Gastrocnemius medialis (tissue), 4 donors: ENCODE results near the gene BANF1. TPM values are rescaled to one million over a fixed set of nuclear protein-coding genes. Genes with fewer than 3 reads are reported as not detected.
A peak's percentile ranks its signal among the peaks of the same experiment; 100 is the strongest.
"Not testable (repeated sequence)": the region's sequence is repeated elsewhere in the genome, so short reads cannot be mapped to it uniquely, and the experiment has no call there.

Experiments
- ATAC-seq, 2 donors: fragments of 150-250 bp; one replicate each; pipeline ENCODE4 v1.9.1; 2016
- DNase-seq, 2 donors: peaks; one replicate each; pipeline ENCODE4 v3.0.0-alpha.2; 2019
- H3K27ac ChIP-seq, 4 donors: fragments of 200-600 bp; sonication (generic); 1 replicate in 1 of 4; 2 replicates in 3 of 4; pipeline ENCODE4 v1.5.1; 2016 to 2018; ENCODE audit warnings: mild to moderate bottlenecking in 2 of 4, moderate library complexity in 1 of 4
- H3K27me3 ChIP-seq, 3 donors: fragments of 200-600 bp; sonication (generic) in 2 of 3; 1 replicate in 1 of 3; 2 replicates in 2 of 3; pipeline versions ENCODE4 v1.5.1 to v1.6.0; 2016 to 2019; ENCODE audit warnings: mild to moderate bottlenecking in 1 of 3, moderate library complexity in 1 of 3
- H3K36me3 ChIP-seq, 2 donors: fragments of 200-600 bp; sonication (generic) in 1 of 2; one replicate each; pipeline ENCODE4 v1.5.1; 2017 to 2018
- H3K4me1 ChIP-seq, 2 donors: fragments of 200-600 bp; sonication (generic) in 1 of 2; one replicate each; pipeline ENCODE4 v1.5.1; 2016 to 2017; ENCODE audit warnings: mild to moderate bottlenecking in 2 of 2
- H3K4me3 ChIP-seq, 4 donors: fragments of 200-600 bp; sonication (generic) in 3 of 4; 1 replicate in 1 of 4; 2 replicates in 3 of 4; pipeline ENCODE4 v1.5.1; 2016 to 2019; ENCODE audit warnings: mild to moderate bottlenecking in 2 of 4
- H3K9me3 ChIP-seq, 3 donors: fragments of 200-600 bp; sonication (generic) in 2 of 3; 1 replicate in 1 of 3; 2 replicates in 2 of 3; pipeline ENCODE4 v1.5.1; 2016 to 2019
- CTCF ChIP-seq, 5 experiments: fragments of 450-650 bp in 3 of 5; fragments of 200-600 bp in 2 of 5; sonication (generic) in 2 of 5; IDR thresholded peaks in 4 of 5; conservative IDR thresholded peaks in 1 of 5; 1 replicate in 4 of 5; 2 replicates in 1 of 5; pipeline ENCODE4 v1.5.1; 2016 to 2019; ENCODE audit warnings: antibody characterized with exemption in 5 of 5, mild to moderate bottlenecking in 3 of 5, moderate library complexity in 3 of 5
- POLR2A ChIP-seq, 2 donors: fragments of 450-650 bp; IDR thresholded peaks; one replicate each; pipeline ENCODE4 v1.6.1; 2017; ENCODE audit warnings: antibody characterized with exemption in 2 of 2, mild to moderate bottlenecking in 2 of 2, moderate library complexity in 2 of 2
- in situ Hi-C, 4 donors: fragments of 200-750 bp; cut with MboI; loops; one replicate each; pipeline versions ENCODE4 v1.15.0 to v1.8.0; 2017; ENCODE audit warnings: low sequenced_read_pairs in 4 of 4
- intact Hi-C: fragments of 100-400 bp; cut with DNase I; formaldehyde crosslinking; loops from one replicate; pipeline ENCODE4 v1.15.1; 2023; ENCODE audit warnings: low total_unique reads
- total RNA-seq, 4 donors: library from RNA; depleted of rRNA; stranded (reverse); fragments of >200 nt; gene quantifications; one replicate each; pipeline versions ENCODE4 v1.1.0 to v1.2.3, GENCODE V29; 2016

BANF1 gene
- total RNA-seq, 4 donors from 2014 or later, result 57.4 to 126 (median 72.1) TPM

GRCh38 chr11:66007201-66007634 is 4.9 kb downstream of the BANF1 start:
- TF ChIP-seq CTCF (IDR thresholded peaks at IDR 0.05 in 4 of 5, conservative IDR thresholded peaks at IDR 0.05 in 1 of 5), result no peak
- no peak for TF ChIP-seq POLR2A (IDR thresholded peaks at IDR 0.05)
- peak overlapping the region; percentile 5 to 97 (median 47) for H3K27ac ChIP-seq
- H3K9me3 ChIP-seq, result no peaks in the 10 kb centered on the region
- H3K36me3 ChIP-seq, result peaks cover 2 to 24% of the 10 kb centered on the region in 2 donors
- H3K4me3 ChIP-seq, result no peak overlapping the region
- DNase-seq (no peak), ATAC-seq (no peak)
- in situ Hi-C loops (no loop called here), intact Hi-C loops (no loop called here)
- H3K27me3 ChIP-seq, result peaks cover 3 to 9% (median 8%) of the 10 kb centered on the region in 3 donors
- H3K4me1 ChIP-seq, result peaks cover 15 to 34% of the 10 kb centered on the region in 2 donors

- TF ChIP-seq CTCF (IDR thresholded peaks at IDR 0.05 in 4 of 5, conservative IDR thresholded peaks at IDR 0.05 in 1 of 5) (no peak), POLR2A (IDR thresholded peaks at IDR 0.05) (no peak)
- intact Hi-C loops (no loop called here), in situ Hi-C loops (no loop called here)
These were observed 5.8 kb downstream of the BANF1 start for GRCh38 chr11:66008095-66008467.

GRCh38 chr11:66008468-66009101 is 6.3 kb downstream of the BANF1 start:
- Histone ChIP-seq H3K9me3 (no peaks in the 10 kb centered on the region), H3K36me3 (peaks cover 2 to 22% of the 10 kb centered on the region in 2 donors), H3K27me3 (peaks cover 12 to 18% (median 17%) of the 10 kb centered on the region in 3 donors), H3K4me3 (no peak overlapping the region), H3K4me1 (peaks cover 8 to 27% of the 10 kb centered on the region in 2 donors), H3K27ac (no peak overlapping the region)
- no peak for ATAC-seq
- DNase-seq, result no peak
- in situ Hi-C loops, result no loop called here
- no peak for TF ChIP-seq CTCF (IDR thresholded peaks at IDR 0.05 in 4 of 5, conservative IDR thresholded peaks at IDR 0.05 in 1 of 5)
- no peak for TF ChIP-seq POLR2A (IDR thresholded peaks at IDR 0.05)
- intact Hi-C loops, result no loop called here

More at GRCh38 chr11:66008095-66008467, 5.8 kb downstream of the BANF1 start:
- H3K27me3 ChIP-seq, result peaks cover 8 to 15% (median 15%) of the 10 kb centered on the region in 3 donors
- H3K36me3 ChIP-seq, result peaks cover 2 to 24% of the 10 kb centered on the region in 2 donors
- H3K4me3 ChIP-seq, result no peak overlapping the region
- ATAC-seq (no peak), DNase-seq (no peak)
- no peaks in the 10 kb centered on the region for H3K9me3 ChIP-seq
- H3K27ac ChIP-seq, result no peak overlapping the region
- peaks cover 13 to 32% of the 10 kb centered on the region in 2 donors for H3K4me1 ChIP-seq

DNA sequence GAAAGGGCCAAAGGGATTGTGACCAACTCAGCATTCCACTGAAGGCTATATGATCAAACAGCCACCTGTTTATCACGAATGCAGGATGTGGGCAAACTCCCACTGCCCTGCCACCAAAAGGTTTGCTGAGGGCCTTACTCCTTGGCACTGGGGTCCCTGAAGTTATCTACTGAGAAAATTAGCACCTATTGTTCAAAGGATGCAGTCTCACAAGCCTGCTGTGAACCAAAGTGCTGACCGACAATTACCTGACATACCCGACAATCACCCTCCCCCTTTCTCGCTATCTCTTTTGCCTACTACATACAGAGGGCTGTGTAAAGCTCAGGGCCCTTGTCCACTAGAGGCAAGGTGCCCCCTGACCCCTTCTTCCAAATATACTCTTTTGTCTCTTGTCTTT is 7.7 kb downstream of the BANF1 start:
- H3K27me3 ChIP-seq, result peaks cover 12 to 18% (median 17%) of the 10 kb centered on the region in 3 donors
- intact Hi-C loops, ATAC-seq, DNase-seq, H3K27ac ChIP-seq, H3K9me3 ChIP-seq, H3K36me3 ChIP-seq, H3K4me3 ChIP-seq, in situ Hi-C loops: not testable (repeated sequence)
- peaks cover 0 to 17% of the 10 kb centered on the region in 2 donors for H3K4me1 ChIP-seq

DNA sequence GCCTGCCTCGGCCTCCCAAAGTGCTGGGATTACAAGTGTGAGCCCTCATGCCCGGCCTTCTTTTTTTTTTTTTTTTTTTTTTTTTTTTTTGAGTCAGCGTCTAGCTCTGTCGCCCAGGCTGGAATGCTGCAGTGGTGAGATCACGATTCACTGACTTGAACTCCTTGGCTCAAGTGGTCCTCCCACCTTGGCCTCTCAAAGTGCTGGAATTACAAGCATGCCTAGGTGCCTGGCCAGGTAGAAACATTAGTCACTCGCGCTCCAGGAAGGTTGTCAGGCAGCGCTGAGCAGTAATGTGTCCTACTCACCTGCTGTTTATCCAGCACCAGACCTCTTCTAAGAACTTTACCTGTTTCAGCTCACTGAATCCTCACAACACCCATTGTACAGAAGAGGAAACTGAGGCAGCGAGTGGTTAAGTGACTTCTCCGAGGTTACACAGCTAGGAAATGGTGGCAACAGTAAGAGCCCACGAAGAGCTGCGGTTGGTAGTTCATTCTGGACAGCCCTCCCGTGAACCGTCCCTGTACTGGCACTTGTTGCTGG is 9.0 kb downstream of the BANF1 start:
- intact Hi-C loops (no loop called here), in situ Hi-C loops (no loop called here)
- H3K4me1 ChIP-seq, result peaks cover 9 to 25% of the 10 kb centered on the region in 2 donors
- no peaks in the 10 kb centered on the region for H3K9me3 ChIP-seq
- DNase-seq, result no peak
- ATAC-seq, result no peak
- H3K27ac ChIP-seq, result no peak overlapping the region
- peaks cover 12 to 18% (median 17%) of the 10 kb centered on the region in 3 donors for H3K27me3 ChIP-seq
- H3K36me3 ChIP-seq, result no peaks in the 10 kb centered on the region
- TF ChIP-seq CTCF (IDR thresholded peaks at IDR 0.05 in 4 of 5, conservative IDR thresholded peaks at IDR 0.05 in 1 of 5) (no peak), POLR2A (IDR thresholded peaks at IDR 0.05) (no peak)
- H3K4me3 ChIP-seq, result peak overlapping the region in 1 of 4 donors; percentile 20
